IPS-18c (cell line): ENCODE results near the gene ZBTB17.
A peak's percentile ranks its signal among the peaks of the same experiment; 100 is the strongest.
"Not testable (repeated sequence)": the region's sequence is repeated elsewhere in the genome, so short reads cannot be mapped to it uniquely, and the experiment has no call there.

Experiments used
- H3K4me3 ChIP-seq: 2 replicates; pipeline ENCODE4 v1.7.0; 2013; ENCODE audit warnings: low read depth, mild to moderate bottlenecking, low read length, moderate library complexity; ENCODE audit not compliant: insufficient read depth
- H3K9me3 ChIP-seq: one replicate; pipeline ENCODE4 v1.6.1; 2013; ENCODE audit warnings: mild to moderate bottlenecking, low read length, moderate library complexity; ENCODE audit not compliant: control insufficient read depth, insufficient read depth

Gene ZBTB17

GRCh38 chr1:16013908-16014258 is 38.0 kb upstream of the ZBTB17 start:
- 0 out of 2 replicates have a peak overlapping the region, but pooled peaks have one; percentile 42 for H3K4me3 ChIP-seq
- H3K9me3 ChIP-seq, result no peaks in the 10 kb centered on the region

- peak overlapping the region; percentile 42 for H3K4me3 ChIP-seq
- no peaks in the 10 kb centered on the region for H3K9me3 ChIP-seq
These were observed 37.5 kb upstream of the ZBTB17 start for GRCh38 chr1:16013220-16013907.

GRCh38 chr1:16012590-16013219 is 36.8 kb upstream of the ZBTB17 start:
- Histone ChIP-seq H3K4me3 (peak overlapping the region; percentile 42), H3K9me3 (no peaks in the 10 kb centered on the region)

GRCh38 chr1:16011936-16012589 is 36.2 kb upstream of the ZBTB17 start:
- peak overlapping the region; percentile 11; the same call in 1 of the 2 replicates for H3K4me3 ChIP-seq
- no peaks in the 10 kb centered on the region for H3K9me3 ChIP-seq

GRCh38 chr1:16010837-16011236 is 34.9 kb upstream of the ZBTB17 start:
- no peak overlapping the region for H3K4me3 ChIP-seq
- no peaks in the 10 kb centered on the region for H3K9me3 ChIP-seq

GRCh38 chr1:16009678-16010077 is 33.8 kb upstream of the ZBTB17 start:
- H3K9me3 ChIP-seq, result no peaks in the 10 kb centered on the region

GRCh38 chr1:16009030-16009460 is 33.1 kb upstream of the ZBTB17 start:
- no peaks in the 10 kb centered on the region for H3K9me3 ChIP-seq
- no peak overlapping the region for H3K4me3 ChIP-seq

More at GRCh38 chr1:16009678-16010077, 33.8 kb upstream of the ZBTB17 start:
- H3K4me3 ChIP-seq, result no peak overlapping the region

GRCh38 chr1:16007671-16008341 is 31.9 kb upstream of the ZBTB17 start:
- no peak overlapping the region for H3K4me3 ChIP-seq
- no peaks in the 10 kb centered on the region for H3K9me3 ChIP-seq

- Histone ChIP-seq H3K9me3 (no peaks in the 10 kb centered on the region), H3K4me3 (no peak overlapping the region; the same call in 1 of the 2 replicates)
These were observed 30.9 kb upstream of the ZBTB17 start for GRCh38 chr1:16006552-16007485.

- no peak overlapping the region for H3K4me3 ChIP-seq
- no peaks in the 10 kb centered on the region for H3K9me3 ChIP-seq
These were observed 30.1 kb upstream of the ZBTB17 start for GRCh38 chr1:16006010-16006409.

- Histone ChIP-seq H3K9me3 (no peaks in the 10 kb centered on the region), H3K4me3 (no peak overlapping the region)
These were observed 29.7 kb upstream of the ZBTB17 start for GRCh38 chr1:16005597-16005996.

GRCh38 chr1:16001274-16001673 is 25.4 kb upstream of the ZBTB17 start:
- H3K4me3 ChIP-seq, H3K9me3 ChIP-seq: not testable (repeated sequence)

- Histone ChIP-seq H3K4me3 (no peak overlapping the region), H3K9me3 (no peaks in the 10 kb centered on the region)
These were observed 23.0 kb upstream of the ZBTB17 start for GRCh38 chr1:15998929-15999328.

GRCh38 chr1:15997637-15998280 is 21.9 kb upstream of the ZBTB17 start:
- Histone ChIP-seq H3K4me3 (no peak overlapping the region), H3K9me3 (no peaks in the 10 kb centered on the region)

GRCh38 chr1:15997076-15997585 is 21.2 kb upstream of the ZBTB17 start:
- no peaks in the 10 kb centered on the region for H3K9me3 ChIP-seq
- no peak overlapping the region for H3K4me3 ChIP-seq
